ENCODE data around the gene SPOPL.
A peak's percentile ranks its signal among the peaks of the same experiment; 100 is the strongest.
"Not testable (repeated sequence)": the region's sequence is repeated elsewhere in the genome, so short reads cannot be mapped to it uniquely, and the experiment has no call there.

SPOPL gene

GRCh38 chr2:138501425-138502254 lies at the start of gene SPOPL:
TSS of gene SPOPL (plus strand) at chr2:138501770. CDS start at chr2:138550217, 48,447 bp downstream.
- DNase-seq, result peak; percentile 85

- DNase-seq, result no peak
Measured at GRCh38 chr2:138452324-138452723, 49.2 kb upstream of the SPOPL start.

GRCh38 chr2:138453815-138454214 lies 47.8 kb upstream of the SPOPL start:
- DNase-seq, result no peak

GRCh38 chr2:138454761-138455160 lies 46.8 kb upstream of the SPOPL start:
- no peak for DNase-seq

GRCh38 chr2:138455275-138455674 lies 46.3 kb upstream of the SPOPL start:
- DNase-seq, result no peak

- DNase-seq, result no peak
Measured at GRCh38 chr2:138455691-138456090, 45.9 kb upstream of the SPOPL start.

- DNase-seq, result not testable (repeated sequence)
Measured at GRCh38 chr2:138462689-138463088, 38.9 kb upstream of the SPOPL start.

- DNase-seq, result no peak
Measured at GRCh38 chr2:138468617-138469016, 33.0 kb upstream of the SPOPL start.

- no peak for DNase-seq
Measured at GRCh38 chr2:138469411-138469810, 32.2 kb upstream of the SPOPL start.

GRCh38 chr2:138470941-138471340 lies 30.6 kb upstream of the SPOPL start:
- DNase-seq, result no peak

- no peak for DNase-seq
Measured at GRCh38 chr2:138474100-138474825, 27.3 kb upstream of the SPOPL start.

- no peak for DNase-seq
Measured at GRCh38 chr2:138475277-138475776, 26.2 kb upstream of the SPOPL start.

GRCh38 chr2:138476186-138476585 lies 25.4 kb upstream of the SPOPL start:
- no peak for DNase-seq

GRCh38 chr2:138476940-138477339 lies 24.6 kb upstream of the SPOPL start:
- DNase-seq, result no peak

GRCh38 chr2:138482796-138483195 lies 18.8 kb upstream of the SPOPL start:
- not testable (repeated sequence) for DNase-seq

GRCh38 chr2:138485019-138485418 lies 16.6 kb upstream of the SPOPL start:
- DNase-seq, result no peak

- DNase-seq, result no peak
Measured at GRCh38 chr2:138486363-138487198, 15.0 kb upstream of the SPOPL start.

- DNase-seq, result no peak
Measured at GRCh38 chr2:138490673-138491494, 10.7 kb upstream of the SPOPL start.

- no peak for DNase-seq
Measured at GRCh38 chr2:138491495-138491862, 10.1 kb upstream of the SPOPL start.

- no peak for DNase-seq
Measured at GRCh38 chr2:138492160-138492559, 9.4 kb upstream of the SPOPL start.

GRCh38 chr2:138493334-138493733 lies 8.2 kb upstream of the SPOPL start:
- DNase-seq, result no peak
